PC-3 (cell line): ENCODE results near the gene WDR45B. TPM values are rescaled to one million over a fixed set of nuclear protein-coding genes. Genes with fewer than 3 reads are reported as not detected.

Experiments used
- ATAC-seq: fragments of 200-7000 bp; cut with Tn5 transposase; 2 replicates; pipeline ENCODE4 v1.9.1; 2020; ENCODE audit warnings: mild to moderate bottlenecking, moderate library complexity
- BruUV-seq: library from RNA; stranded (reverse); fragments of 400-500 nt; replicated peaks from 2 replicates; lab custom pipeline; 2021; lab: Mats Ljungman, UMichigan
- CTCF ChIA-PET: fragments of 300-600 bp; sonication (Branson Sonifier 250); formaldehyde crosslinking; loops from one replicate; lab custom pipeline; 2022; ENCODE audit warnings: antibody characterized with exemption; lab: Charles Lee
- POLR2A ChIA-PET: fragments of 300-600 bp; sonication (Branson Sonifier 250); formaldehyde crosslinking; loops from one replicate; lab custom pipeline; 2022; ENCODE audit warnings: antibody characterized with exemption; ENCODE audit not compliant: unreplicated experiment; lab: Charles Lee
- DNase-seq: peaks from one replicate; pipeline ENCODE4 v3.0.0-alpha.2; 2015
- H2AFZ ChIP-seq: fragments of 300-600 bp; sonication (generic); 2 replicates; pipeline ENCODE4 v1.6.0; 2016; ENCODE audit warnings: antibody characterized with exemption, low read length
- H3F3A ChIP-seq: fragments of 300-600 bp; sonication (generic); one replicate; pipeline ENCODE4 v1.6.0; 2017; ENCODE audit warnings: antibody characterized with exemption, low read length, control low read depth, mild to moderate bottlenecking; ENCODE audit not compliant: unreplicated experiment
- H3K27ac ChIP-seq: fragments of 300-600 bp; sonication (generic); 2 replicates; pipeline ENCODE4 v1.5.1; 2016; ENCODE audit warnings: mild to moderate bottlenecking, low read length
- H3K27me3 ChIP-seq: fragments of 300-600 bp; sonication (generic); 2 replicates; pipeline ENCODE4 v1.6.1; 2016; ENCODE audit warnings: low read length, mixed read lengths
- H3K36me3 ChIP-seq: fragments of 300-600 bp; sonication (generic); 2 replicates; pipeline ENCODE4 v1.6.1; 2016; ENCODE audit warnings: low read depth, mixed run types, low read length, mixed read lengths
- H3K4me1 ChIP-seq: fragments of 300-600 bp; sonication (generic); 2 replicates; pipeline ENCODE4 v1.5.1; 2016; ENCODE audit warnings: low read length; ENCODE audit not compliant: insufficient read depth
- H3K4me2 ChIP-seq: fragments of 300-600 bp; sonication (generic); 2 replicates; pipeline ENCODE4 v1.6.0; 2016; ENCODE audit warnings: low read length
- H3K4me3 ChIP-seq: fragments of 300-600 bp; sonication (generic); 2 replicates; pipeline ENCODE4 v1.5.1; 2016; ENCODE audit warnings: mild to moderate bottlenecking, low read length, mixed read lengths
- H3K79me2 ChIP-seq: fragments of 300-600 bp; sonication (generic); 2 replicates; pipeline ENCODE4 v1.6.1; 2017; ENCODE audit warnings: low read length, mixed read lengths
- H3K9ac ChIP-seq: fragments of 300-600 bp; sonication (generic); 2 replicates; pipeline ENCODE4 v1.6.0; 2016; ENCODE audit warnings: mild to moderate bottlenecking, low read length
- H3K9me2 ChIP-seq: fragments of 300-600 bp; sonication (generic); replicated peaks from 2 replicates; pipeline ENCODE4 v1.6.1; 2016; ENCODE audit warnings: mixed run types, low read length, mixed read lengths
- H3K9me3 ChIP-seq: fragments of 300-600 bp; sonication (generic); 2 replicates; pipeline ENCODE4 v1.6.1; 2016; ENCODE audit warnings: low read length, mixed read lengths
- H4K20me1 ChIP-seq: fragments of 300-600 bp; sonication (generic); 2 replicates; pipeline ENCODE4 v1.6.1; 2016; ENCODE audit warnings: low read length, mixed read lengths
- CTCF ChIP-seq: fragments of 300-600 bp; sonication (generic); conservative IDR thresholded peaks from 2 replicates; pipeline ENCODE4 v1.5.1; 2017; ENCODE audit warnings: antibody characterized with exemption, low read depth, mild to moderate bottlenecking, low read length
- EZH2 ChIP-seq: fragments of 300-600 bp; sonication (generic); IDR thresholded peaks from one replicate; pipeline ENCODE4 v1.6.1; 2017; ENCODE audit warnings: antibody characterized with exemption, mild to moderate bottlenecking, low read length; ENCODE audit not compliant: unreplicated experiment
- EZH2phosphoT487 ChIP-seq: fragments of 300-600 bp; sonication (generic); IDR thresholded peaks from 2 replicates; pipeline ENCODE4 v1.6.1; 2018; ENCODE audit warnings: mild to moderate bottlenecking, antibody characterized with exemption, low read length, borderline replicate concordance
- intact Hi-C: fragments of 100-400 bp; cut with micrococcal nuclease; formaldehyde crosslinking; loops from 2 replicates; pipeline ENCODE4 v1.9.0; 2023
- total RNA-seq: library from RNA; depleted of rRNA; stranded (reverse); fragments of >200 nt; gene quantifications from 2 replicates; pipeline ENCODE4 v1.2.3, GENCODE V29; 2014

The WDR45B gene
- total RNA-seq, 1 experiment from 2014 or later, result 110 TPM

GRCh38 chr17:82653651-82654528 is 5.6 kb upstream of the WDR45B start:
- Histone ChIP-seq H4K20me1 (no peaks in the 10 kb centered on the region), H3K27me3 (no peaks in the 10 kb centered on the region), H3K79me2 (no peaks in the 10 kb centered on the region), H3K27ac (no peak overlapping the region), H3K4me3 (no peak overlapping the region), H3K9ac (no peak overlapping the region), H2AFZ (no peak overlapping the region), H3K4me1 (peaks cover 18% of the 10 kb centered on the region), H3K9me2 (no peaks in the 10 kb centered on the region), H3K9me3 (no peaks in the 10 kb centered on the region), H3K4me2 (0 out of 2 replicates have a peak overlapping the region, but pooled peaks have one; percentile 63), H3F3A (peaks cover 9% of the 10 kb centered on the region), H3K36me3 (no peaks in the 10 kb centered on the region)
- ATAC-seq, result no peak
- TF ChIP-seq CTCF, result no peak
- no peak for TF ChIP-seq EZH2
- no peak for TF ChIP-seq EZH2phosphoT487
- no TSS peak for BruUV-seq
- POLR2A ChIA-PET, result no interaction called here
- CTCF ChIA-PET, result no interaction called here
- intact Hi-C loops, result no loop called here
- DNase-seq, result no peak

- no peaks in the 10 kb centered on the region for H3K9me3 ChIP-seq
- no peak for TF ChIP-seq CTCF
- no peak for TF ChIP-seq EZH2phosphoT487
- TF ChIP-seq EZH2, result no peak
- no TSS peak for BruUV-seq
Measured at GRCh38 chr17:82650723-82651122, 2.5 kb upstream of the WDR45B start.

More at GRCh38 chr17:82650723-82651122, 2.5 kb upstream of the WDR45B start:
- ChIA-PET CTCF (no interaction called here), POLR2A (no interaction called here)
- Histone ChIP-seq H3K4me1 (peaks cover 27% of the 10 kb centered on the region), H3K9me2 (no peaks in the 10 kb centered on the region), H3K4me3 (no peak overlapping the region), H3K27me3 (no peaks in the 10 kb centered on the region), H3K36me3 (no peaks in the 10 kb centered on the region), H3F3A (peaks cover 9% of the 10 kb centered on the region), H3K27ac (no peak overlapping the region), H2AFZ (no peak overlapping the region), H3K9ac (no peak overlapping the region), H3K4me2 (no peak overlapping the region), H3K79me2 (peaks cover 25% of the 10 kb centered on the region), H4K20me1 (peaks cover 20% of the 10 kb centered on the region)
- intact Hi-C loops, result no loop called here
- DNase-seq, result no peak
- no peak for ATAC-seq
